Prostate gland (tissue), 2 donors: ENCODE measurements around the gene ADAP2. TPM values are rescaled to one million over a fixed set of nuclear protein-coding genes. Genes with fewer than 3 reads are reported as not detected.
"Not testable (repeated sequence)": the region's sequence is repeated elsewhere in the genome, so short reads cannot be mapped to it uniquely, and the experiment has no call there.

Experiments
- DNase-seq: peaks from one replicate; pipeline ENCODE4 v3.0.0-alpha.2; 2019; ENCODE audit warnings: low spot score
- H3K27ac ChIP-seq, 2 donors: fragments of 200-600 bp; sonication (generic); 2 replicates each; pipeline ENCODE4 v1.5.1; 2017 to 2019
- H3K27me3 ChIP-seq: fragments of 200-600 bp; sonication (generic); replicated peaks from 2 replicates; pipeline ENCODE4 v1.5.1; 2019; ENCODE audit not compliant: insufficient read depth
- H3K36me3 ChIP-seq, 2 donors: fragments of 200-600 bp; sonication (generic); 1 replicate in 1 of 2; 2 replicates in 1 of 2; pipeline versions ENCODE4 v1.5.1 to v1.8.1; 2017 to 2019
- H3K4me1 ChIP-seq: fragments of 200-600 bp; sonication (generic); replicated peaks from 2 replicates; pipeline ENCODE4 v1.5.1; 2019
- H3K4me3 ChIP-seq, 2 donors: fragments of 200-600 bp; sonication (generic); 2 replicates each; pipeline ENCODE4 v1.5.1; 2017 to 2019
- H3K9me3 ChIP-seq: fragments of 200-600 bp; sonication (generic); 2 replicates; pipeline ENCODE4 v1.5.1; 2017
- CTCF ChIP-seq, 4 experiments: fragments of 200-600 bp in 2 of 4; fragments of 450-650 bp in 2 of 4; sonication (generic) in 2 of 4; IDR thresholded peaks; 1 replicate in 3 of 4; 2 replicates in 1 of 4; pipeline ENCODE4 v1.5.1; 2016 to 2019; ENCODE audit warnings: antibody characterized with exemption in 4 of 4, mild to moderate bottlenecking in 2 of 4, moderate library complexity in 2 of 4
- POLR2A ChIP-seq: fragments of 450-650 bp; IDR thresholded peaks from one replicate; pipeline ENCODE4 v1.6.1; 2016; ENCODE audit warnings: antibody characterized with exemption, mild to moderate bottlenecking
- POLR2AphosphoS5 ChIP-seq: sonication (generic); formaldehyde crosslinking; IDR thresholded peaks from one replicate; pipeline ENCODE4 v1.6.1; 2017; ENCODE audit warnings: antibody characterized with exemption
- WGBS: methylation state at CpG from one replicate; pipeline ENCODE4 v1.1.5; 2018; 5-methylcytosine and 5-hydroxymethylcytosine counted together
- intact Hi-C: fragments of 100-400 bp; cut with DNase I; formaldehyde crosslinking; loops from one replicate; pipeline ENCODE4 v1.14.2; 2022
- total RNA-seq, 2 donors: library from RNA; depleted of rRNA; stranded (reverse); fragments of >200 nt; gene quantifications; one replicate each; pipeline ENCODE4 v1.1.0, GENCODE V29; 2016

The ADAP2 gene
- total RNA-seq, 2 donors from 2014 or later: 5.8 to 12.3 TPM

- intact Hi-C loops: no loop called here
- no peaks in the 10 kb centered on the region for H3K27me3 ChIP-seq
- DNase-seq: no peak
- H3K9me3 ChIP-seq: no peaks in the 10 kb centered on the region
- H3K27ac ChIP-seq: peak overlapping the region; percentile 30 to 33
- TF ChIP-seq POLR2AphosphoS5 (no peak), POLR2A (no peak), CTCF (IDR thresholded peaks at IDR 0.05) (no peak)
- no peak overlapping the region for H3K4me3 ChIP-seq
- H3K4me1 ChIP-seq: no peaks in the 10 kb centered on the region
- 32% methylated on average over 8 of the region's 8 CpGs for WGBS
- H3K36me3 ChIP-seq: no peaks in the 10 kb centered on the region
These were observed 35.1 kb downstream of the ADAP2 start for GRCh38 chr17:30956764-30957374.

GRCh38 chr17:30957741-30958140 is 36.0 kb downstream of the ADAP2 start:
- no peak for DNase-seq
- no peaks in the 10 kb centered on the region for H3K9me3 ChIP-seq
- TF ChIP-seq POLR2AphosphoS5 (no peak), POLR2A (no peak), CTCF (IDR thresholded peaks at IDR 0.05) (no peak)
- H3K27ac ChIP-seq: no peak overlapping the region
- intact Hi-C loops: no loop called here
- H3K27me3 ChIP-seq: no peaks in the 10 kb centered on the region
- 93% methylated on average over 6 of the region's 6 CpGs for WGBS
- no peaks in the 10 kb centered on the region for H3K4me1 ChIP-seq
- no peaks in the 10 kb centered on the region for H3K36me3 ChIP-seq
- H3K4me3 ChIP-seq: no peak overlapping the region

GRCh38 chr17:30958187-30958586 is 36.4 kb downstream of the ADAP2 start:
- Histone ChIP-seq H3K36me3 (no peaks in the 10 kb centered on the region), H3K27me3 (no peaks in the 10 kb centered on the region), H3K9me3 (no peaks in the 10 kb centered on the region), H3K4me3 (no peak overlapping the region), H3K4me1 (no peaks in the 10 kb centered on the region), H3K27ac (no peak overlapping the region)
- TF ChIP-seq POLR2A: no peak
- no peak for DNase-seq
- WGBS: 88% methylated on average over 7 of the region's 7 CpGs
- intact Hi-C loops: no loop called here

GRCh38 chr17:30961209-30962188 is 39.8 kb downstream of the ADAP2 start:
- no peaks in the 10 kb centered on the region for H3K9me3 ChIP-seq
- no peak overlapping the region for H3K4me3 ChIP-seq
- no peak for DNase-seq
- H3K27me3 ChIP-seq: no peaks in the 10 kb centered on the region
- H3K27ac ChIP-seq: no peak overlapping the region
- TF ChIP-seq POLR2A (no peak), POLR2AphosphoS5 (no peak), CTCF (IDR thresholded peaks at IDR 0.05) (no peak)
- no peaks in the 10 kb centered on the region for H3K4me1 ChIP-seq
- intact Hi-C loops: no loop called here
- WGBS: 85% methylated on average over 9 of the region's 9 CpGs
- no peaks in the 10 kb centered on the region for H3K36me3 ChIP-seq

- H3K27me3 ChIP-seq, intact Hi-C loops, H3K4me3 ChIP-seq, H3K36me3 ChIP-seq, H3K27ac ChIP-seq, H3K9me3 ChIP-seq, H3K4me1 ChIP-seq, DNase-seq: not testable (repeated sequence)
- 94% methylated on average over 8 of the region's 8 CpGs for WGBS
These were observed 42.6 kb downstream of the ADAP2 start for GRCh38 chr17:30964312-30964711.
